ENCODE results near the gene TPMT.

Gene TPMT

GRCh38 chr6:18117136-18117535, 37.7 kb downstream of the TPMT start:
- TF ChIP-seq CTCF (conservative IDR thresholded peaks at IDR 0.05; ENCODE audit: low read depth, low read length): no peak
- DNase-seq (ENCODE audit: low read depth): no peak
- no peak overlapping the region for H3K4me3 ChIP-seq (ENCODE audit: low read length)

GRCh38 chr6:18115356-18115755, 39.5 kb downstream of the TPMT start:
- H3K4me3 ChIP-seq (ENCODE audit: low read length): no peak overlapping the region
- no peak for TF ChIP-seq CTCF (conservative IDR thresholded peaks at IDR 0.05; ENCODE audit: low read depth, low read length)
- no peak for DNase-seq (ENCODE audit: low read depth)

GRCh38 chr6:18110162-18110561, 44.7 kb downstream of the TPMT start:
- no peak for TF ChIP-seq CTCF (conservative IDR thresholded peaks at IDR 0.05; ENCODE audit: low read depth, low read length)
- DNase-seq (ENCODE audit: low read depth): no peak
- H3K4me3 ChIP-seq (ENCODE audit: low read length): no peak overlapping the region

- H3K4me3 ChIP-seq (ENCODE audit: low read length): no peak overlapping the region
- no peak for TF ChIP-seq CTCF (conservative IDR thresholded peaks at IDR 0.05; ENCODE audit: low read depth, low read length)
- no peak for DNase-seq (ENCODE audit: low read depth)
Measured at GRCh38 chr6:18107061-18107460, 47.8 kb downstream of the TPMT start.

- DNase-seq (ENCODE audit: low read depth): no peak
- TF ChIP-seq CTCF (conservative IDR thresholded peaks at IDR 0.05; ENCODE audit: low read depth, low read length): no peak
Measured at GRCh38 chr6:18102783-18103509, 51.9 kb downstream of the TPMT start.

GRCh38 chr6:18101873-18102272, 53.0 kb downstream of the TPMT start:
- H3K4me3 ChIP-seq (ENCODE audit: low read length): no peak overlapping the region
- no peak for DNase-seq (ENCODE audit: low read depth)
- TF ChIP-seq CTCF (conservative IDR thresholded peaks at IDR 0.05; ENCODE audit: low read depth, low read length): no peak

More at GRCh38 chr6:18102783-18103509, 51.9 kb downstream of the TPMT start:
- no peak overlapping the region for H3K4me3 ChIP-seq (ENCODE audit: low read length)

- no peak for TF ChIP-seq CTCF (conservative IDR thresholded peaks at IDR 0.05; ENCODE audit: low read depth, low read length)
- DNase-seq (ENCODE audit: low read depth): peak; percentile 29
Measured at GRCh38 chr6:18101271-18101670, 53.6 kb downstream of the TPMT start.

More at GRCh38 chr6:18101271-18101670, 53.6 kb downstream of the TPMT start:
- no peak overlapping the region for H3K4me3 ChIP-seq (ENCODE audit: low read length)
